NOMO-1 treated with DMSO at 0.1 percent for 48 hours (cell line): Measurements from ENCODE around the gene FGF2.
"Not testable (repeated sequence)": the region's sequence is repeated elsewhere in the genome, so short reads cannot be mapped to it uniquely, and the experiment has no call there.

Experiments
- DNase-seq: peaks from one replicate; lab custom pipeline; 2025; ENCODE audit not compliant: unreplicated experiment; lab: John Stamatoyannopoulos, UW

The FGF2 gene

DNA sequence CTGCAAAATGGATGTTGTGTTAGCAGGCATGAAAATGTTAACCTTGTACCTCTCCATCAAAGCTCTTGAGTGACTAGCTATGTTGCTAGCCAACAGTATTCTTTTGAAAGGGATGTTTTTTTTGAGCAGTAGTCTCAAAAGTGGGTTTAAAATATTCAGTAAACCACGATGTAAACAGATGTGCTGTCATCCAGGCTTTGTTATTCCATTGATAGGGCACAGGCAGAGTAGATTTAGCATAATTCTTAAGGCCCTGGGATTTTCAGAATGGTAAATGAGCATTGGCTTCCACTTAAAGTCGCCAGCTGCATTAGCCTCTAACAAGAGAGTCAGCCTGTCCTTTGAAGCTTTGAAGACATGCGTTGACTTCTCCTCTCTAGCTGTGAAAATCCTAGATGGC, 18.4 kb downstream of the FGF2 start:
- DNase-seq, result no peak

DNA sequence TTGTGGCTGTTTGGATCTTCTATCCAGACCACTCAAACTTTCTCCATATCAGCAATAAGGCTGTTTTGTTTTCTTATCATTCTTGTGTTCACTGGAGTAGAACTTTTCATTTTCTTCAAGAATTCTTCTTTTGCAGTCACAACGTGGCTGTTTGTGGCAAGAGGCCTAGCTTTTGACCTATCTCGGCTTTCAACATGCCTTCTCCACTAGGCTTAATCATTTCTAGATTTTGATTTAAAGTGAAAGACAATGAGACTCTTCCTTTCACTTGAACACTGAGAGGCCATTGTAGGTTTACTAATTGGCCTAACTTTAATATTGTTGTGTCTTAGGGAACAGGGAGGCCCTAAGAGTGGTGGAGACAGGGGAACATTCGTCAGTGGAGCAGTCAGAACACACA, 19.1 kb downstream of the FGF2 start:
- DNase-seq, result no peak

DNA sequence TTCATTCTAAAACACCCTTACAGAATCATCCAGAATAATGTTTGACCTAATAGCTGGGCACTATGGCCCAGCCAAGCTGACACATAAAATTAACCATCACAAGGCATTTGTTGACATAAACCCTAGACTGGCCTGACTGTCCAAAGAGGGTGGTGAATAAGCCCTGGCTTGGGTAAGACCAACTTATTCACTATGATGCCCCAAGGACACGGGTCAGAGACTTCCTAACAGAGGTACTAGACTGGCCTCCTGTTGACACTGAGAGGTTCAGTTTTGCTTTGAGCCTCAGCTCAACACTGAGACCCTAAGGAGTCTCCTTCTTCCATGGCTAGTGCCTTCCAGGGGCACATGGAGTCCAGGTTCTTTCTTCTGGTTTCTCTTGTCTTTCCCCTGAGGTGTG, 21.3 kb downstream of the FGF2 start:
- DNase-seq, result no peak

DNA sequence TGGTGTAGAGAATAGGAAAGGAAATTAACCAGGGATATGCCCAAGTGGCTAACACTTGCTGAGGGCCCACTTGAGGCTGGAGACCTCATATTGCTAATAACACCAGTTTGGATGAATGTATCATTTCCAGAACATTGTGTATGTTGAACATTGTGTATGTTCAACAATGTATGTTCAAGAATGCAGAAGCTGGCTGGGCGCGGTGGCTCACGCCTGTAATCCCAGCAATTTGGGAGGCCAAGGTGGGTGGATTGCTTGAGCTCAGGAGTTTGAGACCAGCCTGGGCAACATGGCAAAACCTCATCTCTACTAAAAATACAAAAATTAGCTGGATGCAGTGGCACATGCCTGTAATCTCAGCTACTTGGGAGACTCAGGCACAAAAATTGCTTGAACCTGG, 23.2 kb downstream of the FGF2 start:
- DNase-seq, result not testable (repeated sequence)

DNA sequence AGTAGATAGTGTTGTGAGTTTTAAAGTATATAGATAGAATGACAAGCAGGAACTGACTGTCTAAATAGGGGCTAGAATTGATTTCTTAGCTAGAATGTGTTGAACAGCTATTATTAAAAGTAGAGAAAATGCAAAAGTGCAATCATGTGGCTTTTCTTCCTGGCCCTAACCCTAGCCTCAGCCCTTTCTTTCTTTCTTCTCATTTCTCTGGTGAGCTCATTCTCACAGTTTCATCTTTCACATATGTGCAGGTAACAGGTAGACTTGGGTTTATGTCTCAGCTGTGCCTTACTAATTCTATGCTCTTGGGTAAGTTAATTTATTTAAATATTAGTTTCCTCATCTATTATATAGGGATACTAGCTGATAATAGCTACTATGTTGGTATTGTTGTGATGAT, 24.9 kb downstream of the FGF2 start:
- no peak for DNase-seq

DNA sequence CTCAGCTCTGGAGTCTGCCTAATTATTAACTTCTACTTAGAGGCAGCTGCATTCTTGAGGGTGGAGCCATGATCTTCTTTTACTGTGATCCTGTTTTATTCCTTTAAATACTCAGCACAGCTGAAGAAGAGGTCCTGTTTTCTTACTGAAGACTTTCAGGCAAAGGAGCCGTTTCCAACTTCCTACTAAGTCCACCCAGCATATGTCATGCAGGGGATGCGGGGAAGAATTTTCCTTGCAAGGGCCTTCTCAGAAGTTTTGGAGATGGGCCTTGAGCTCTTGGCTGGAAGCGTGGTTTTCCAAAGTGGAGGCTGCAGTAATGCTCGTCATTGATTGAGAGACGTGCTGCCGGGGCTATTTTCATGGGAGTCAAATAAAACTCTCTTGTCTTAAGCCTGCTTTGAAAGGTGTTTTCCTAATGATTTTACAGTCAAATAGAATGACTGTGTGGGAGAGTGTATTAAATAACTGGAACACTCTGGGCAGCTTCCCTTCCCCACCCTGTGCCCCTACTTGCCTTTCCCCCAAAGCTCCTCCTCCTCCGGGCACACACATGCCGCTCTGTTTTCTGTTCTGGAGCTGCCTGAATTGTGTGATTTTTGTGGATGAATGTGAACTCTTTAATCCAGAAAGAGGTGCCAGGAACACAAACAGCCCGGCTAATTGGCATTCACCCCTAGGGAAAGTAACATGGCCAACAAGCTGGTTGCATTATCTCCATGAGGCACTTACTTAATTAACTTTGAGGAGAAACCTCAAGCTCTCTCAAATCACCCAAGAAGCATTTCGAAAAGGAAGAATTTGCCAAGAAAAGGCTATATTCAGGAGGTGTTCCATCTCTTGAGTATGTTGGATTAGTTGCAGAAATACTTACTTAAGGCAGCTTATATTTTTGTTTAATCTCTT, 28.1 kb downstream of the FGF2 start:
- no peak for DNase-seq

DNA sequence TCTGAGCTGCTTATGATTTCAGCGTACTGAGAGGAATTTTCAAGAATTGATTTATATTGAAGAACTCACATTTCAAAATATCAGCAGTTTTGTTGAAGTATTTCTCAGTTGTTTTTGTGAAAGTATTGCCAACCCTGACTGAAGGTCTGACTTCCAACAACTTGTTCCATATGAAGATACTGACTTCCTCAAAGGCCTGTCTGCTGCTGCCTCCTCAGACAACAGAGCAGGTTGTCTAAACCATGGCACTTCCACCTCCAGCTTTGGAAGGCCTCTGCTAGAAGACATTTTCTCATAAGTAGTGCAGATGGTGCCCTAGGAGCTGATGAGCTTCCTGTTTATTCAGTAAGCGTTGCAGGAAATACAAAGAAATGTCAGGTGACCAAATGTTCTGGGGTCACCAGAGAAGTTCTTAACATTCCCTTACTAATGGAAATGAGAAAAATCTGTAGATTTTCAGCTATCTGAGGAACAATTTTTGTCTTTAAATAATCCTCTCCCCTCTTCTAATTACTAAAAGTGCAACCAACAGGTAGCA, 28.8 kb downstream of the FGF2 start:
- no peak for DNase-seq

DNA sequence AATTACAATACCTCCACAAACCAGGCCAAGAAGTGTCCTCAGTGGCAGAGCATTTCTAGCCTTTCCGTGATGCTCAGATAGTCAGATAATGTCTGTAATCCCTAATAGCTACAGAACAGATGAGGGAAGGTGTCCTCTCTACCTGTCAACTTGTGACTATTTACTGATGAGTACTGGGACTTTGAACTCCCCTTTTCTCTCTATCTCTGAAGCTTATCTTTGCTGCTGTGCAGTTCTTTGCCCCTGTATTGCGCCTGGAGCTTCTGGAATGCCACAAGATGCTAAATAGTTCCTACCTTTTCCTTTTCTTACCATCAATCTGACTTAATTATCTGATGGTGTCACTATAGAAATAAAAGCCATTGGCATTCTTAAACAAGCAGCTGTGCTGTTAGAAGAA, 30.5 kb downstream of the FGF2 start:
- no peak for DNase-seq

DNA sequence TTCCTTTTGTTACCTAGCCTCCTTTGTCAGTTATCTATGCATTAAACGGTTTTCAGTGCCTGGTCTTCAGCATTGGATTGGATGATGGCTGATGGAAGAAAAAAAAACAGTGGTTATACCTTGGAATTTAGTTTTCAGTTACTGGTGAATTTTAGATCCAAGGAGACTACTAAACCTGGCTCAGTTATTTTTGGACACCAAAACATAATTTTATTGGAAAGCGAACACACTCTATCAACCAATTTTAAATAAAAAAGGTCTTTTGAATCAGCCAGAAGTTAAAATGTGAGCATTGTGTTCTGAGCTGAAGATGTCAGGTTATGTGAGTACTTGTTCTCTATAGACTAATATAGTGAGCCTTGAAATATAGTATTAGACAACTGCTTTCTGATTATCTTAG, 32.1 kb downstream of the FGF2 start:
- no peak for DNase-seq

DNA sequence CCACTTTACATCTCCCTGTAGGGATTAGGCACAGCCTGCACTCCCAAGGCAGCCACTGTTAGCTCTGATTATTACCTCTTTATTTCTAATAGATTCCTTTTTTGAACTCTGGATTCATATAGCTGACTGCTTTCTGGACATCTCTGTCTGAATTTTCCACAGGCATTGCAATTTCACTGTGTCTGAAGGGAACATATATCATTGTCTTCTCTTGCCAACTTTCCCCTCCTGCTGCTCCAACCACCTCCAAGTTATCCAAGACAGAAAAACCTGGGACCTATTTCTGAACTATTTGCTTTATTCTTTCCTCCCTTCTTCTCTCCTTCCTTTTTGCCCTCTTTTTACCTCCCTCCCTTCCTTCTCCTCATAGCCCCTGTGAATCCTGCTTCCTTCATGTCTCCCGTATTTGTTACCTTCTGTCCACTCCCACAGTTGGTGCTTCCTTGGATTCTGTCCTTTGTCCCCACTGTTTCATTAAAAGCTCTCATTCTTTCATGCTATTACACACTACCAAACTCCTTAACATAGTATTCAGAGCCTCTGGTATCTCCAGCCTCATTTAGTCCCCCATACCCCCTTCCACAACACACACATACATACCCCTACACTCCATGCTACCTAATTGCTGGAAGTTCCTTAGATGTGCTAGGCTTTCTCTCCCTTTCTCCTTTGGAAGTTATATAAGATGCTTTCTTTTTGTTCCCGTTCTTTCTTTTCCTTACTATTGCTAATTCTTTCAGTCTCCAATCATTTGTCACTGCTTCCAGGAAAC, 34.7 kb downstream of the FGF2 start:
- DNase-seq, result no peak

DNA sequence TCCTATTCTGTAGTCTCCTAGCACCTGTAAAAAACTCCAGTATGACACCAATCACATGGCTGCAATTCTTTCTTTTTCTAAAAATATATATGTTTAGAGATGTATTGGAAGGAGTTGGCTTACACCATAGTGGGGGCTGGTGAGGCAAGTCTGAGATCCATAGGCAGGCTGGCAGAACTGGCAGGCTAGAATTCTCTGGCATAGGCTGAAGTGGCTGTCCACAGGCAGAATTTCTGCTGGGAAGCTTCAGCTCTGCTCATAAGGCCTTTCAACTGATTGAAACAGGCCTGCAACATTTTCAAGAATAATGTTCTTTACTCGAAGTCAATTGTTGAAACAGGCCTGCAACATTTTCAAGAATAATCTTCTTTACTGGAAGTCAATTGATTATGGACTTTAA, 37.0 kb downstream of the FGF2 start:
- DNase-seq, result no peak

DNA sequence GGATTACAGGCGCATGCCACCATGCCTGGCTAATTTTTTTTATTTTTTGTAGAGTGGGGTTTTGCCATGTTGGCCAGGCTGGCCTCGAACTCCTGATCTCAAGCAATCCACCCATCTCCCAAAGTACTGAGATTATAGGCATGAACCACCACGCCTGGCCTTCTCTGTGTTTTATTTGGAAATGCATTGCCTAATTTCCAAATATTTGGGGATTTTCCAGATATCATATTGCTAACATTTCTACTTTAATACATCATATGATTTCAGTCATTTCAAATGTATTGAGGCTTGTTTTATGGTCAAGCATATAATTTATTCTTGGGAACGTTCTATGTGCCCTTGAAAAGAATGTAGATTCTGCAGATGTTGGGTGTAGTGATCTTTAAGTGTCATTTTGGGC, 38.8 kb downstream of the FGF2 start:
- DNase-seq, result no peak

DNA sequence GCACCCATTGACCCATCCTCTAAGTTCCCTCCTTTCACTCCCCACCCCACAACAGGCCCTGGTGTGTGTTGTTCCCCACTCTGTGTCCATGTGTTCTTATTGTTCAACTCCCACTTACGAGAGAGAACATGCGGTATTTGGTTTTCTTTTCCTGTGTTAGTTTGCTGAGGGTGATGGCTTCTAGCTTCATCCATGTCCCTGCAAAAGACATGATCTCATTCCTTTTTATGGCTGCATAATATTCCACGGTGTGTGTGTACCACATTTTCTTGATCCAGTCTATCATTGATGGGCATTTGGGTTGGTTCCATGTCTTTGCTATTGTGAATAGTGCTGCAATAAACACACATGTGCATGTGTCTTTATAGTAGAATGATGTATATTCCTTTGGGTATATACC, 41.6 kb downstream of the FGF2 start:
- not testable (repeated sequence) for DNase-seq

DNA sequence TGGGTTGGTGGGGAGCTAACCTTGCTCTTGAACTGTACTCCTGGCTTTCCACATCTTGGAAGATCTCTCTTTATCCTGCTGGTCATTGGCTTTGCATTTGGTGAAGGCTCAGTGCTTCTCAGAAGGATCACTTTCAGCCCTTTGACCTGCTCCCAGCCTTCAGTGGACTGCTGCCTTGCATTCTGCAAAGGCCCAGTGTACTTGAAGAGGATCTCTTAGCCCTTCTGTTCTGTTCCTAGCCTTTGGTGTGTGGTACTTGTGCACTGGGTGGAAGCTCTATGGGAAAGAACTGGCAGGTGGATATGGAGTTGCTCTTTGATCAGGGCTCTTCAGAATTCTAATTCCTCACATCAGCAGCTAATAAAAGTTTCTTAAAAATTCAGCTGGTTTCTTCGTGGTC, 46.5 kb downstream of the FGF2 start:
- no peak for DNase-seq

- DNase-seq, result no peak
These were observed 47.4 kb downstream of the FGF2 start for GRCh38 chr4:122873821-122874593.

GRCh38 chr4:122875949-122876348, 49.3 kb downstream of the FGF2 start:
- no peak for DNase-seq

DNA sequence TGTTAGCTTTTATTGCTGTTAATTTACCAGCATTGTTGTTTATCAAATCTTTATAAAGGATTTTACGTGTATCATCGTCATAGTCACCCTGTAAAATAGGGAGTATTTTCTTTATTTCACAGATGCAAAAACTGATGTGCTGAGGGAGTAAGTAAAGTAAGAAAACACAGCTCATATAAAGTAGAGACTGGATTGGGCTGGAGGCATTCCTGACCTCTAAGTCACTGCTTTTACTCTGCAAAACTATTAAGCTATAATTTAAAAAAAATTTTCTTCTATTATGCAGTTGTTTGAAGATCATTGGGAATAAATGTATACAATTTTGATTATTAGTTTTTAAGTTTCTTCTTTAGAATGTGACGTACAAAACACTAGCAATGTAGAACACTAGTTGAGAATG, 49.8 kb downstream of the FGF2 start:
- no peak for DNase-seq

DNA sequence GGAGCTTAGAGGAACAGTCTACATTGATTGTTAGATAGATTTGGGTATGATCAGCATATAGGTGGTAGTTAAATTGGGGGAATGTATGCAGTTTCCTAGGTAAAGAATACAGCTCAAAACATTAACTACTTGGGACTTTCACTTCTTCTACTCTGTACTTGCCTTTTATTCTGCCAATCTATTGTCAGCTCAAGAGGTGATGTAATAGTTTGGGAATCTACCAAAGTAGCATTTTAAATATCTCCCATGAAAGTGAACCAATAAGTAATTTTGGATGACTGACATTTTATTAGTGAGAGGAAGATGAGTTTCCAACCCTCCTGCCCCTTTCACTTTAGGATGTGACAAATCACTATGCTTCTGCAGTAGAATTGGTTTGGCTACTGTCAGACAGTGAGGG, 52.4 kb downstream of the FGF2 start:
- no peak for DNase-seq

GRCh38 chr4:122882857-122883735, 56.5 kb downstream of the FGF2 start:
- no peak for DNase-seq

DNA sequence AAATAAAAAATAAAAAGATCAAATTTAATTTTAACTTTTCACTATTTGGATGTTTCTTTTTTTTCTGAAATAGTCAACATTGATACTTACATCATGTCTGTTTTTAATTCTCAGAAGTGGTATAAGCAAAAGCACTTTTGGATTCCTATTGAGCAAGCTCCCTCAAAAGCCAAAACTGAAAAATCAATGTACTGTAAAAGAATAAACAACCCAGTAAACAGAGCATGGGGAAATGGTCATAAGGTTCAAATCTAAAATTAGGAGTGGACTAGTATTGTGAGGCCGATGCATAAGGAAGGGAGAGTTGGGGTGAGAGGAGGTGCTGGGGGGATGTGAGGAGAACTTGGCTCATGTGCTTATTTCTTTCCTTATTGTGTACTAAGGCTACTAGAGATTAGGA, 57.9 kb downstream of the FGF2 start:
- DNase-seq, result no peak
